OCI-LY7 (cell line): ENCODE data around the gene EML5. TPM values are rescaled to one million over a fixed set of nuclear protein-coding genes. Genes with fewer than 3 reads are reported as not detected.
A peak's percentile ranks its signal among the peaks of the same experiment; 100 is the strongest.
"Not testable (repeated sequence)": the region's sequence is repeated elsewhere in the genome, so short reads cannot be mapped to it uniquely, and the experiment has no call there.

ENCODE experiments used
- BruUV-seq: library from RNA; stranded (reverse); fragments of 400-500 nt; replicated peaks from 2 replicates; lab custom pipeline; 2021; lab: Mats Ljungman, UMichigan
- CTCF ChIA-PET: fragments of 300-600 bp; sonication (Branson Sonifier 250); formaldehyde crosslinking; loops from one replicate; lab custom pipeline; 2022; ENCODE audit warnings: antibody characterized with exemption; ENCODE audit not compliant: unreplicated experiment; lab: Charles Lee
- POLR2A ChIA-PET: fragments of 300-600 bp; sonication (Branson Sonifier 250); formaldehyde crosslinking; loops from one replicate; lab custom pipeline; 2022; ENCODE audit warnings: antibody characterized with exemption; lab: Charles Lee
- DNase-seq: peaks from one replicate; pipeline ENCODE4 v3.0.0-alpha.2; 2015; ENCODE audit warnings: low spot score
- H2AFZ ChIP-seq: fragments of 200-600 bp; sonication (generic), shearing (Covaris generic); 2 replicates; pipeline ENCODE4 v1.6.1; 2014; ENCODE audit warnings: mild to moderate bottlenecking, antibody characterized with exemption, low read length, moderate library complexity
- H3K27ac ChIP-seq: fragments of 200-600 bp; sonication (generic); 2 replicates; pipeline ENCODE4 v1.5.1; 2014; ENCODE audit warnings: mixed run types, low read depth, mild to moderate bottlenecking, moderate library complexity, low read length, inconsistent platforms; ENCODE audit not compliant: poor library complexity, severe bottlenecking
- H3K36me3 ChIP-seq: fragments of 200-600 bp; sonication (generic); 2 replicates; pipeline ENCODE4 v1.6.1; 2014; ENCODE audit warnings: mild to moderate bottlenecking, antibody characterized with exemption, low read length, moderate library complexity, mixed read lengths; ENCODE audit not compliant: insufficient read depth
- H3K4me1 ChIP-seq: fragments of 200-600 bp; sonication (generic); 2 replicates; pipeline ENCODE4 v1.5.1; 2014; ENCODE audit warnings: mild to moderate bottlenecking, low read length; ENCODE audit not compliant: insufficient read depth, poor library complexity, severe bottlenecking
- H3K4me2 ChIP-seq: fragments of 200-600 bp; sonication (generic); 2 replicates; pipeline ENCODE4 v1.6.1; 2014; ENCODE audit warnings: mild to moderate bottlenecking, low read length
- H3K4me3 ChIP-seq: fragments of 200-600 bp; sonication (generic); 2 replicates; pipeline ENCODE4 v1.5.1; 2014; ENCODE audit warnings: mild to moderate bottlenecking, low read depth, low read length; ENCODE audit not compliant: poor library complexity, severe bottlenecking
- H3K79me2 ChIP-seq: fragments of 200-600 bp; sonication (generic); 2 replicates; pipeline ENCODE4 v1.6.1; 2016; ENCODE audit warnings: low read depth, mild to moderate bottlenecking, low read length, moderate library complexity, mixed read lengths; ENCODE audit not compliant: insufficient read depth
- H3K9me2 ChIP-seq: fragments of 200-600 bp; sonication (generic); 2 replicates; pipeline ENCODE4 v1.6.1; 2016; ENCODE audit warnings: mild to moderate bottlenecking, low read length, mixed read lengths; ENCODE audit not compliant: insufficient read depth
- H3K9me3 ChIP-seq: fragments of 200-600 bp; sonication (generic); 2 replicates; pipeline ENCODE4 v1.6.1; 2014; ENCODE audit warnings: mild to moderate bottlenecking, mixed run types, low read length, mixed read lengths
- H4K20me1 ChIP-seq: fragments of 200-600 bp; sonication (generic); 2 replicates; pipeline ENCODE4 v1.6.1; 2014; ENCODE audit warnings: mild to moderate bottlenecking, antibody characterized with exemption, low read length, moderate library complexity, mixed read lengths; ENCODE audit not compliant: insufficient read depth
- CTCF ChIP-seq: fragments of 200-600 bp; sonication (generic); conservative IDR thresholded peaks from 2 replicates; pipeline ENCODE4 v1.5.1; 2014; ENCODE audit warnings: mild to moderate bottlenecking, antibody characterized with exemption, low read length, moderate library complexity, mixed read lengths
- EZH2phosphoT487 ChIP-seq: fragments of 200-600 bp; sonication (generic); IDR thresholded peaks from 2 replicates; pipeline ENCODE4 v1.6.1; 2018; ENCODE audit warnings: low read depth, borderline replicate concordance, mild to moderate bottlenecking, mixed run types, antibody characterized with exemption, low read length, moderate library complexity, mixed read lengths
- intact Hi-C: fragments of 100-400 bp; cut with micrococcal nuclease; formaldehyde crosslinking; loops from one replicate; pipeline ENCODE4 v1.10.0; 2022; ENCODE audit not compliant: unreplicated experiment
- total RNA-seq, 2 experiments: library from RNA; depleted of rRNA in 1 of 2; stranded (reverse); fragments of >200 nt in 1 of 2; shearing (Covaris generic) in 1 of 2; gene quantifications; 2 replicates each; pipeline ENCODE4 v1.2.3, GENCODE V29; 2014 to 2022

Gene EML5
- total RNA-seq, 2 experiments from 2014 or later = 1.8 to 5.6 TPM

GRCh38 chr14:88823968-88824313 lies 31.2 kb upstream of the EML5 start:
- no peaks in the 10 kb centered on the region for H4K20me1 ChIP-seq
- ChIA-PET POLR2A (interaction anchor here (0.7 to 2.4 kb wide), 8 partner anchors 10 to 1131 kb away, joined by 3 to 10 read pairs (median 6); partner anchors contain the start of gene TDP1), CTCF (interaction anchor here (1.0 kb wide), 1 partner anchor 1507 kb away, joined by 3 read pairs; no protein-coding TSS in a partner anchor)
- no peaks in the 10 kb centered on the region for H3K79me2 ChIP-seq
- TF ChIP-seq CTCF = no peak
- TF ChIP-seq EZH2phosphoT487 = no peak
- intact Hi-C loops = loop anchor here (2.0 kb wide), 1 partner anchor 31 kb away; the partner anchor contains the start of gene EML5
- peak overlapping the region; percentile 75 for H3K4me3 ChIP-seq
- peaks cover 7% of the 10 kb centered on the region for H3K4me1 ChIP-seq
- no peak for DNase-seq
- no peak overlapping the region for H3K27ac ChIP-seq
- no TSS peak for BruUV-seq
- H3K36me3 ChIP-seq = no peaks in the 10 kb centered on the region
- H2AFZ ChIP-seq = peak overlapping the region; percentile 94
- no peaks in the 10 kb centered on the region for H3K9me2 ChIP-seq
- peak overlapping the region; percentile 89 for H3K4me2 ChIP-seq
- no peaks in the 10 kb centered on the region for H3K9me3 ChIP-seq

- Histone ChIP-seq H3K9me3 (no peaks in the 10 kb centered on the region), H3K4me2 (no peak overlapping the region), H3K27ac (no peak overlapping the region), H2AFZ (no peak overlapping the region), H3K36me3 (no peaks in the 10 kb centered on the region), H3K9me2 (no peaks in the 10 kb centered on the region), H3K4me3 (no peak overlapping the region), H3K4me1 (peaks cover 7% of the 10 kb centered on the region), H3K79me2 (no peaks in the 10 kb centered on the region), H4K20me1 (no peaks in the 10 kb centered on the region)
- ChIA-PET POLR2A (no interaction called here), CTCF (no interaction called here)
- TF ChIP-seq EZH2phosphoT487 (no peak), CTCF (no peak)
- BruUV-seq = no TSS peak
- intact Hi-C loops = no loop called here
- DNase-seq = no peak
Measured at GRCh38 chr14:88821888-88822287, 29.1 kb upstream of the EML5 start.

- H4K20me1 ChIP-seq = no peaks in the 10 kb centered on the region
- TF ChIP-seq EZH2phosphoT487 (no peak), CTCF (no peak)
- H3K9me2 ChIP-seq = no peaks in the 10 kb centered on the region
- H3K4me1 ChIP-seq = peaks cover 7% of the 10 kb centered on the region
- ChIA-PET POLR2A (no interaction called here), CTCF (no interaction called here)
- no peaks in the 10 kb centered on the region for H3K9me3 ChIP-seq
- no peak overlapping the region for H3K4me3 ChIP-seq
- no peaks in the 10 kb centered on the region for H3K79me2 ChIP-seq
- DNase-seq = no peak
- no peak overlapping the region for H2AFZ ChIP-seq
- no peaks in the 10 kb centered on the region for H3K36me3 ChIP-seq
- no peak overlapping the region for H3K27ac ChIP-seq
- H3K4me2 ChIP-seq = no peak overlapping the region
- intact Hi-C loops = no loop called here
- BruUV-seq = no TSS peak
Measured at GRCh38 chr14:88821378-88821777, 28.6 kb upstream of the EML5 start.

DNA sequence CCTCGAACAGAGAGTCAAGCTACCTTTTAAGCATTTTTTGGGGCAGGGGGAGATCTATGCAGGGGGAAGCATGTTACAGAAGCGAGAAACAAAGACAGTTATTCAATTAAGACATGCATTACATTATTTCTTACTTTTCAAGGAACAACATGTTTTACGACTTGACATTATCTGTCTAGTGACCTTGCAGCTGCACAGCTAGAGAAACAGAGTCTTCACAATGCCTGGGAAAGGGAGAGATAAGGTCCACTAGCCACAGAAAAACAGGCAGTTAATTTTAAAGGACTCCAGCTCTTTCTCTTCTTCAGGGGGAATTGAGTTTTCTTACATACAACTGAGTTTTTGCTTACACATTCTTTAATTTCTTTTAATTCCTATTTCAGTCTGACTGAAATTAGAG lies 26.9 kb upstream of the EML5 start:
- BruUV-seq, DNase-seq, H3K27ac ChIP-seq, H3K9me2 ChIP-seq, CTCF ChIA-PET, H3K36me3 ChIP-seq, H3K79me2 ChIP-seq, H3K4me1 ChIP-seq, H3K4me2 ChIP-seq, intact Hi-C loops, H3K4me3 ChIP-seq, H2AFZ ChIP-seq, H4K20me1 ChIP-seq, H3K9me3 ChIP-seq: not testable (repeated sequence)
- POLR2A ChIA-PET = interaction anchor here (0.9 kb wide), 1 partner anchor 204 kb away, joined by 3 read pairs; no protein-coding TSS in a partner anchor
